GM18867 (cell line): Measurements from ENCODE around the gene TSKS.

ENCODE experiments used
- ATAC-seq: cut with Tn5 transposase; IDR thresholded peaks from one replicate; pipeline ENCODE4 v1.9.1; 2021; ENCODE audit warnings: mild to moderate bottlenecking, moderate library complexity; ENCODE audit not compliant: unreplicated experiment

The TSKS gene

DNA sequence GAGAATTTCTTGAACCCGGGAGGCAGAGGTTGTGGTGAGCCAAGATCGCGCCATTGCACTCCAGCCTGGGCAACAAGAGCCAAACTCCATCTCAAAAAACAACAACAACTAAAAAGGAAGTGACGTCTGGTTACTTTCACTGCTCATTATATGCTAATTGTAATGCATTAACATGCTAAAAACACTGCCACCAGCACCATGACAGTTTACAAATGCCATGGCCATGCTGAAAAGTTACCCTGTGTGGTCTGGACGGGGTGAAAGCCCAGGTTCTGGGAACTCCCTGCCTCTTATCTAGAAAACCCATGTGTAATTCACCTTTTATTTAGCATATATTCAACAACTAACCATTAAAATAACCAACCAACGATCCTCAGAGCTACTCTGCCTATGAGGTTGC is 44.1 kb downstream of the TSKS start:
- ATAC-seq = no peak

DNA sequence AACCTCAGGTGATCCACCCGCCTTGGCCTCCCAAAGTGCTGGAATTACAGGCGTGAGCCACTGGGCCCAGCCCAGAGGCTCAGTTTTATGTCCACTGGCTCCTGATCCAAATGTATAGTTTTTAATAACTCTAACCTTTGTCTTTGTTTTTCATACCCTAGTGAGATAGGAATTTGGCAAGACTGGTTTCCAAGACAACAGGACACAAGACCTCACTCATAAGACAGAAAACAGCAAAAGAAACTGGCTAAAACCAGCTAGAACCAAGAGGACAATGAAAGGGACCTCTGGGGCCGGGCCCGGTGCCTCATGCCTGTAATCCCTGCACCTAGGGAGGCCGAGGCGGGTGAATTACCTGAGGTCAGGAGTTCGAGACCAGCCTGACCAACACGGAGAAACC is 44.6 kb downstream of the TSKS start:
- ATAC-seq = no peak

DNA sequence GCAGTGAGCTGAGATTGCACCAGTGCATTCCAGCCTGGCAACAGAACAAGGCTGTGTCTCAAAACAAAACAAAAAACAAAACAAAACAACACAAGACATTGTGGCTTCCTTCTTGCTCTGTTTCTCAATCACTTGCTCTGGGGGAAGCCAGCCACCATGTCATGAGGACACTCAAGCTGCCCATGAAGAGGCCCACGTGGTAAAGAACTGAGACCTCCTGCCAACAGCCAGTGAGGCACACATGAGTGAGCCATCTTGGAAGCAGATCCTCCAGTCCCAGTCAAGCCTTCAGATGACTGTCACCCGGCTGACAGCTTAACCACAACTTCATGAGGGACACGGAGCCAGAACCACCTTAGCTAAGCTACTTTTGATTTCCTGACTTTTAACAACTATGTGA is 47.0 kb downstream of the TSKS start:
- no peak for ATAC-seq

DNA sequence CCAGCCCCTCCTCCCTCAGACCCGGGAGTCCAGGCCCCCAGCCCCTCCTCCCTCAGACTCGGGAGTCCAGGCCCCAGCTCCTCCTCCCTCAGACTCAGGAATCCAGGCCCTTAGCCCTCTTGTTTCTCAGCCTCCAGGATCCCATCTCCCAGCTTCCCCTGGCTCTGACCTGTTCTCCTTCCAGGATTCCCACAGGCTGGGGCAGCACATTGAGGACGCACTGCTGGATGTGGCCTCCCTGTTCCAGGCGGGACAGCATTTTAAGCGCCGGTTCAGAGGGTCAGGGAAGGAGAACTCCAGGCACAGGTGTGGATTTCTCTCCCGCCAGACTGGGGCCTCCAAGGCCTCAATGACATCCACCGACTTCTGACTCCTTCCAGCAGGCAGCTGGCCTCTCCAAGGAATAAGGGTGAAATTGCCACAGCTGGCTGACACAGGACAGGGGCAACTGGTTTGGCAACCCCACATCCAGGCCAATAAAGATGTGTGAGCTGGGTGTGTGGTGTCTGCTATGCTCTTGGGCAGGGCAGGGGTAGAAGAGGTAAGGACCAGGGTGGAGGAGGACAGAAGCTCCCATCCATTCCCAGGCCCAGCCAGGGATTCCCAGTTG is 49.8 kb downstream of the TSKS start:
- ATAC-seq = no peak

DNA sequence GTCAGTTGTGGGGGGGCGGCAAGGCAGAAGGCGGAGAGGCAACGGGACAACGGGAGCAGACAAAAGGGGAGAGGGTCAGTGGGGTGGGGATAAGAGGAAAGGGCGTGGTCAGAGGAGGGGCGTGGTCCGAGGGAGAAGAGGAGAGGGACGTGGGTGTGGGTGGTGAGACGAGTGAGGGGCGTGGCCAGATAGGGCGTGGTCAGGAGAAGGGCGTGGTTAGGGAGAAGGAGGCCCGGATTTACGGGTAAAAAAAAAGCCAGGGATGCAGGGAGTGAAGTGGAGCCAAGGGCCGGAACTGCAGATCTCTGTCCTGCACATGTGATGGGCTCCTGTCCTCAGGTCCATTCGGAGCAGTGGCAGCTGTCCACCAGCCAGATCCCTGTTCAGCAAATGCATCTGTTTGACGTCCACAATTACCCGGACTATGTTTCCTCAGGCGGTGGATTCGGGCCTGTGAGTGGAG is 50.7 kb downstream of the TSKS start:
- ATAC-seq = no peak

DNA sequence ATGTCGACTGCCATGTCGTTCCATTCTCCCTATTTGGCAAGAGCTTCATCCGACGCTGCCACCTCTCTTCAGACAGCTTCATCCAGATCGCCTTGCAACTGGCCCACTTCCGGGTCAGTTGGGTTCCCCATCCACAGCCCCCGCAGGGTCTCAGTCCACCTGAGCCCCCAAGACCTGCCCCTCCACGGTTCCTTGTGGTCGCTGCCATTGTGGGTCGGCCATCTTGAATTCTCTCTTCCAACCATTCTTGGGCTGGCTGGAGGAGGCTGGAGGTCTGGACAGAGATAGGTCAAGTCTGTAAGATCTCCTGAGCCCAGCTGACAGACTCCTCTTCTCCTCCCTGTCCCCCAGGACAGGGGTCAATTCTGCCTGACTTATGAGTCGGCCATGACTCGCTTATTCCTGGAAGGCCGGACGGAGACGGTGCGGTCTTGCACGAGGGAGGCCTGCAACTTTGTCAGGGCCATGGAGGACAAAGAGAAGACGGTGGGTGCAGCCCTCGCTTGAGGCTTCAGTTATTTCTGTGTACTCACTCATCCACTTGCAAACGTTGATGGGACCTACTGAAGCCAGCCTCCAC is 52.6 kb downstream of the TSKS start:
- ATAC-seq = no peak

DNA sequence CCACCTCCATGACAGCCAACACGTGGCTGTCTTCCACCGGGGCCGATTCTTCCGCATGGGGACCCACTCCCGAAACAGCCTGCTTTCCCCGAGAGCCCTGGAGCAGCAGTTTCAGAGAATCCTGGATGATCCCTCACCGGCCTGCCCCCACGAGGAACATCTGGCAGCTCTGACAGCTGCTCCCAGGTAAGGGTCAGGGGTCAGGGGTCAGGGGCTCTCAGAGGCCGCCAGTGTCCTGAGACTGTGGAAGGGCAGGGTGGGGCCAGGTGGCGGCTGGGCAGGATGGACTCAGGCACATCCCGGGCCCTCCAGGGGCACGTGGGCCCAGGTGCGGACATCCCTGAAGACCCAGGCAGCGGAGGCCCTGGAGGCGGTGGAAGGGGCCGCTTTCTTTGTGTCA is 57.2 kb downstream of the TSKS start:
- ATAC-seq = no peak

DNA sequence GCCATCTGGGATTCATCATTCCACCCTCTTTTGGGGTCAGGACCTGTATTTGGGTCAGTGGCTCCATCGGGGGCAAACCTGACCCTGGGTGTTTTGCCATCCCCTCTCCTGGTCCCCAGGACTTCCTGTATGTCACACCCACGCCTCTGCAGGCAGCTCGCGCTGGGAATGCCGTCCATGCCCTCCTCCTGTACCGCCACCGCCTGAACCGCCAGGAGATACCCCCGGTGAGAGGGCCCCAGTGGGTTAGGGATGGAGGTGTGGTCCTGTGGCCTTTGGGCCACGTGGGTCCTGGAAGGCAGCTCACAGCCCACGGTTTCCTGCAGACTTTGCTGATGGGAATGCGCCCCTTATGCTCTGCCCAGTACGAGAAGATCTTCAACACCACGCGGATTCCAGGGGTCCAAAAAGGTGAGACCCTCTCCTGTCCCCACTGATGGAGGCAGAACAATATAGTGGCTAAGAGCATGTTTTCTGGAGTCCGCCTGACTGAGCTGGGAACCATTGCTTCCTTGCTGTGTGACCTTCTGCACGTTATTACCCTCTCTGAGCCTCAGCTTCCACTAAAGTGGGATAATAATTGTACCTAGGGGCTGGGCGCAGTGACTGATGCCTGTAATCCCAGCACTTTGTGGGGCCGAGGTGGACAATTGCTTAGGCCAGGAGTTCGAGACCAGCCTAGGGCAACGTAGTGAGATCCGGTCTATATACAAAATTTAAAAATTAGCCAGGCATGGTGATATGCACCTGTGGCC is 58.0 kb downstream of the TSKS start:
- ATAC-seq = no peak

DNA sequence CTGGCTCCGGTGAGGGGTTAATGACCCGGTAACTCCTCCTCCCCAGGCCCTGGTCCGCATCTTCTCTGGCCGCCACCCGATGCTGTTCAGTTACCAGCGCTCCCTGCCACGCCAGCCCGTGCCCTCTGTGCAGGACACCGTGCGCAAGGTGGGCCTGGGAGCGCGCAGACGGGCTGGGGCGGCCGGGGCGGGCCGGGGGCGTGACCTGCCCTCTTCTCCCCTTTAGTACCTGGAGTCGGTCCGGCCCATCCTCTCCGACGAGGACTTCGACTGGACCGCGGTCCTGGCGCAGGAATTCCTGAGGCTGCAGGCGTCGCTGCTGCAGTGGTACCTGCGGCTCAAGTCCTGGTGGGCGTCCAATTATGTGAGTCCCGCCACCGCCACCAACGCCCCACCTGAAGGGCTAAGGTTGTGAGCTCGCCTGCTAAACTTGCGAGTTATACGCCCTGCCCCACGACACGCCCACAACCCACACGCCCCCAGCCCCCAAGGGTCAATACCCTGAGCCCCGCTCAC is 61.8 kb downstream of the TSKS start:
- no peak for ATAC-seq

DNA sequence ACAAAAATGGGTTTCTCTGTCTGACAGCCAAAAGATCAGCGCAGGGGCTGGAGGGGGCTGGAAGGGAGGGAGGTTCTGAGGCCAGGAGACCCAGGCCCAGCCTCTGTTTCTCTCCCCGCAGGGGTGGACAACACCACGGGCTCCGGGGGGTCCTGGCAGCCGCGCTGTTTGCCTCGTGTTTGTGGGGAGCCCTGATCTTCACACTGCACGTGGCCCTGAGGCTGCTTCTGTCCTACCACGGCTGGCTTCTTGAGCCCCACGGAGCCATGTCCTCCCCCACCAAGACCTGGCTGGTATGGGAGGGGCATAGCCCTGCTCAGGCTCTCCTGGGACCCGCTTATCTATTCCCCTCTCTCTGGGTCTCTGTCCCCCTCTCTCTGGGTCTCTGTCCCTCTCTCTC is 62.5 kb downstream of the TSKS start:
- no peak for ATAC-seq

DNA sequence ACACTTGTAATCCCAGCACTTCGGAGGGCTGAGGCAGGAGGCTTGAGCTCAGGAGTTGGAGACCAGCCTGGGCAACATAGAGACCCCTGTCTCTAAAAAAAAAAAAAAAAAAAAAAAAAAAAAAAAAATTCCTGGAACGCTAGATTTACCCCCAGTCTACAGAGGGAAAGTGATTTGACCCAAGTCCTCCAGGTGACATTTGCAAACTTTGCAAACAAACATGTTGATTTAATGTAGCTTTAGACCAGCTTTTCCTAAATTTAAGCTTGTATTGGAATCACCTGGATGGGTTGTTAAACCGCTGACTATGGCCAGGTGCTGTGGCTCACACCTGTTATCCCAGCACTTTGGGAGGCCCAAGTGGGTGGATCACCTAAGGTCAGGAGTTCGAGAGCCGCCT is 63.7 kb downstream of the TSKS start:
- no peak for ATAC-seq

DNA sequence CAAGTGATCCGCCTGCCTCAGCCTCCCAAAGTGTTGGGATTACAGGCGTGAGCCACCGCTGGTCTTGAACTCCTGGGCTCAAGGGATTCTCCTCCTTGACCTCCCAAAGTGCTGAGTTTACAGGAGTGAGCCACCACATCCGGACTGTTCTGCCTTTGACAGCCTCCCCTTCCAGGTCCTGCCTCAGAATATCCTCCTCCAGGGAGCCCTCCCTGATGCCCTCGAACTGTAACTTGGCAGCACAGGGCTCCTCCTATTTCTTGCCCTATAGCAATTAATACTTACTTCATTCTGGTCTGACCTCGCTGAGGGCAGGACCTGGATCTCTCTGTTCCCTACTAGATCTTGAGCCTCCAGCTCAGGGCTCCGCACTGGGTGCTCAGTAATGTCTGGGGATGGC is 66.2 kb downstream of the TSKS start:
- ATAC-seq = no peak

DNA sequence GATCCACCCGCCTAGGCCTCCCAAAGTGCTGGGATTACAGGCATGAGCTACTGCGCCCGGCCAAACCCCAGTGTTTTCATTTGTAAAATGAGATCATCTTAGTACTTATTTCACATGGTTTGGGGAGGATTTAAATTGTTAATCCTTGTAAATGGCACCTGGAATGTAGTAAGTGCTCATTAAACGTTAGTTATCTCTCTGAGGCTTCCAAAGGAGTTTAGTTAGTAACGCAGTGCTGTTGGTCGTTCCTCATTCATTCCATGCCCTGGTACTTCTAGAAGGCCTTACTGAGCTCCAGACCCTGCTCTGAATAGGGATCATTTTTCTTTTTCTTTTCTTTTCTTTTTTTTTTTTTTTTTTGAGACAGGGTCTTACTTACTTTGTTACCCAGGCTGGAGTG is 67.0 kb downstream of the TSKS start:
- no peak for ATAC-seq

DNA sequence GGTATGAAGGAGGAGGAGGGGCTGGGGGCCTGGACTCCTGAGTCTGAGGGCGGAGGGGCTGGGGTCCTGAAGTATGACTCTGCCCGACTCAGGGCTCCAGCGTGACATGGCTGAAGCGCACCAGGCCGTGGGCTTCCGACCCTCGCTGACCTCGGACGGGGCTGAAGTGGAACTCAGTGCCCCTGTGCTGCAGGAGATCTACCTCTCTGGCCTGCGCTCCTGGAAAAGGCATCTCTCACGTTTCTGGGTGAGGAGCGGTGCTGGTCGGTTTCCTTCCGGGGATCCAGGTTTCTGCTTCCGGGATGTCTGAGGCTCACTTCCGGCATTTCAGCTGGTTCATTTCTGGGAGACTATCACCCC is 71.0 kb downstream of the TSKS start:
- ATAC-seq = no peak

DNA sequence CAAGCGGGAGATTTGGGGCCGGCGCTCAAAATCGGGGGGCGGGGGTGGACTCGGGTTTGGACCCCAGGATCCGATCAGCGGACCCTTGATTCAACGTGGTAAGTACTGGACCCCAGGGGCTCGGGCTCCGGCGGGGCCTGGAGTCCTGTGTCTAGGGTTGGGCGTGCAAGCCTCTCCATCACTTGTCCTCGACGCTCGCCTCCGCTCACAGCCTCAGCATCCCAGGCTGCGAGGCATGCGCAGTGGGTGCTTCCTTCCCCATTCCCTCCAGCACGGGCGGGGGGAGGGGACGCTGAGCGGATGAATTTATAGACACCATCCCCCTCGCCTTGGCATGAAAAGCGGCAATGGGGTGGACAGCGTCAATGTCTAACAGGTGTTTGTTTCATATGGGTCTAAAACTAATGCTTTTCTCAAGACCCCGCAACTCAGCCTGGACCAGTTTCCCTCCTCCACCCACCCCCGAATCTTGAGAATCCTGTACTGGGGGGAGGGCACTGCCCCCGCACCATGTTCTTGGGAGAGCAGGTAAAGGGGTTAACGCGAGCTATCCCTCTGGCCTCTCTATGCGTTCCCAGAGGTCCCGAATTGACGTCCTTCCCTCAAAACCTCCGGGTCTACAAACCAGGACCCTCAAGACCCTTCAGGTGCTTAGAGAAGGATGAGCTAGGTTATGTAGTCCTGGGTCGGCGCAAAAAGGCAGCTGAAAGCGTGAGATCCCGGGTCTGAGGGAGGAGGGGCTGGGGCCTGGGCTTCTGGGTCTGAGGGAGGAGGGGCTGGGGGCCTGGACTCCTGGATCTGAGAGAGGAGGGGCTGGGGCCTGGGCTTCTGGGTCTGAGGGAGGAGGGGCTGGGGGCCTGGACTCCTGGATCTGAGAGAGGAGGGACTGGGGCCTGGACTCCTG is 71.6 kb downstream of the TSKS start:
- no peak for ATAC-seq

DNA sequence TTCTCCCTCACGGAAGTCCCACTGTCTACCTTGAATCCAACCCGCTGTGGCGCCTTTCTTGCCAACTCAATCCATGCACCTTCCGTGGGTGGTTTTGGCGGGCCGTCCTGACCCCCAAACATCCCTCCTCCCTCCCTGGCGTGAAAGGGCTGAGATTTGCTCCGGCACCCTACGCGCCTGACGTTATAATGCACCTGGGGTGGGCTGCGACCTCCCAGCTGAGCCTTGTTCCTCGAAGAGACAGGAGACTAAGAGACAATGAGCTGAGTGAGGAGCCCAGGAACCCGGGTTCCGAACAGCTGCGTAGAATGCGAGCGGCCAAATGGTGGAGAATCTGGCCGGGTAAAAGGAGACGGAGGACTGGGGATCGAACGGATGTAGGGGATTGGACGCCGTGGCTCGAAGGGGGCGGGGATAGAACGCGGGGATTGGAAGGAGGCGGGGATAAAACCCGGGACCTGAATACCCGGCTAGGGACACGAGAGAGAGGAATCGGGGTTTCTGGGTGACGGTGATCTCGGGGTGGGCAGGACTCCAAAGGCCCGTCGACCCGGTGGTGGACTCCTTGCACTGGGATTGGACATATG is 72.4 kb downstream of the TSKS start, which contains the start of gene CPT1C:
Gene CPT1C (plus strand): TSS at position 461 of the 587 bp plus-strand sequence. CDS start 1,137 bp downstream, outside the sequence.
- ATAC-seq = no peak

DNA sequence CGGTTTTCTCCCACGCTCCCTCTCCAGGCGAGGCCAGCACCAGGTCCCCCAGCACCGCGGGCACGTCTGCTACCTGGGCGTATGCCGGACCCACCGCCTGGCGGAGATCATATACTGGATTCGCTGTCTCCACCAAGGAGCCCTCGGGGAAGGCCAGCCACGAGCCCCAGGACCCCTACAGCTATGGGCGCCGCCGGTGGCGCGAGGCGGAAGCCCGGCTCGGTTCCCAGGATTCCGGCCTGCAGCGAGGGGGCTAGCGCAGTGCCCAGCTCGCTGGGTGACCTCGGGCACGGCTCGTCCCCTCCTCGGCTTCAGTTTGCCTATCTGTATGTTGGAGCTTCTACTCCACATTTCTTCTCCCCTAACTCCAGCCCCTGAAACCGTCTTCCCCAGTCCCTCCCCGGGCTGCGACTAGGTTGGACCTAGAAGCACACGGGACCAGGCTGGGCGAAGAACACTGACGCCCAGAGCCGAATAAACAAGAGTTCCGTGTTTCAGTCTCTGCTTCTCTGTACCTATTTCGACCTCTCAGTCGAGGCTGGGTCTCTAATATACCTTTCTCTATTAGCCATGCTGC is 72.9 kb downstream of the TSKS start:
- ATAC-seq = no peak
